Caco-2 (cell line): ENCODE results near the gene FOXJ1. TPM values are rescaled to one million over a fixed set of nuclear protein-coding genes. Genes with fewer than 3 reads are reported as not detected.

Source experiments
- BruUV-seq: library from RNA; stranded (reverse); fragments of 400-500 nt; replicated peaks from 2 replicates; lab custom pipeline; 2021; lab: Mats Ljungman, UMichigan
- CTCF ChIA-PET: fragments of 300-600 bp; sonication (Branson Sonifier 250); formaldehyde crosslinking; loops from one replicate; lab custom pipeline; 2022; ENCODE audit warnings: antibody characterized with exemption; lab: Charles Lee
- POLR2A ChIA-PET: fragments of 300-600 bp; sonication (Branson Sonifier 250); formaldehyde crosslinking; loops from one replicate; lab custom pipeline; 2022; ENCODE audit warnings: antibody characterized with exemption; lab: Charles Lee
- DNase-seq, 2 experiments: peaks; one replicate each; pipeline versions ENCODE4 v3.0.0 to v3.0.0-alpha.2; 2020 to 2022
- H3K27me3 ChIP-seq: replicated peaks from 2 replicates; pipeline ENCODE4 v1.6.0; 2011; ENCODE audit warnings: low read length; ENCODE audit not compliant: control insufficient read depth, insufficient read depth
- H3K36me3 ChIP-seq: 2 replicates; pipeline ENCODE4 v1.5.1; 2011; ENCODE audit warnings: low read length; ENCODE audit not compliant: control insufficient read depth, insufficient read depth
- H3K4me1 ChIP-seq: fragments of 250-450 bp; sonication (Bioruptor Pico); 2 replicates; pipeline ENCODE4 v1.5.1; 2020; ENCODE audit warnings: mild to moderate bottlenecking
- H3K4me3 ChIP-seq: 2 replicates; pipeline ENCODE4 v1.5.1; 2011; ENCODE audit warnings: low read depth, mild to moderate bottlenecking, control low read depth, low read length
- H3K9me3 ChIP-seq: fragments of 250-450 bp; sonication (Bioruptor Pico); 2 replicates; pipeline ENCODE4 v1.5.1; 2020; ENCODE audit warnings: mild to moderate bottlenecking, moderate library complexity
- H3K27ac Mint-ChIP-seq: one replicate; pipeline ENCODE4 v1.8.0; 2022; ENCODE audit warnings: mixed read lengths; ENCODE audit not compliant: unreplicated experiment
- H3K27me3 Mint-ChIP-seq: one replicate; pipeline ENCODE4 v1.8.0; 2022; ENCODE audit warnings: mixed read lengths; ENCODE audit not compliant: insufficient read depth, unreplicated experiment
- H3K36me3 Mint-ChIP-seq: one replicate; pipeline ENCODE4 v1.8.0; 2022; ENCODE audit warnings: mild to moderate bottlenecking, mixed read lengths; ENCODE audit not compliant: insufficient read depth, unreplicated experiment
- H3K4me1 Mint-ChIP-seq: one replicate; pipeline ENCODE4 v1.8.0; 2022; ENCODE audit warnings: low read depth, mixed read lengths; ENCODE audit not compliant: unreplicated experiment
- H3K4me3 Mint-ChIP-seq: one replicate; pipeline ENCODE4 v1.8.0; 2022; ENCODE audit warnings: mild to moderate bottlenecking, moderate library complexity, mixed read lengths; ENCODE audit not compliant: unreplicated experiment
- H3K9me3 Mint-ChIP-seq: one replicate; pipeline ENCODE4 v1.8.0; 2022; ENCODE audit warnings: mixed read lengths; ENCODE audit not compliant: unreplicated experiment
- CTCF ChIP-seq, 2 experiments: fragments of 200-600 bp in 1 of 2; IDR thresholded peaks; 1 replicate in 1 of 2; 2 replicates in 1 of 2; pipeline versions ENCODE4 v1.5.1 to v1.8.0; 2011 to 2022; ENCODE audit warnings: antibody characterized with exemption in 1 of 2, control low read depth in 1 of 2, inconsistent platforms in 1 of 2, low read depth in 1 of 2, low read length in 1 of 2, mild to moderate bottlenecking in 1 of 2, moderate library complexity in 1 of 2; ENCODE audit not compliant: insufficient read depth in 1 of 2, severe bottlenecking in 1 of 2, unreplicated experiment in 1 of 2
- intact Hi-C: fragments of 100-400 bp; cut with micrococcal nuclease; formaldehyde crosslinking; loops from one replicate; pipeline ENCODE4 v1.10.0; 2022; ENCODE audit not compliant: unreplicated experiment
- total RNA-seq: library from RNA; stranded (reverse); gene quantifications from 2 replicates; pipeline ENCODE4 v1.2.3, GENCODE V29; 2022

FOXJ1 gene
- total RNA-seq, 1 experiment from 2014 or later, result 10.7 TPM

DNA sequence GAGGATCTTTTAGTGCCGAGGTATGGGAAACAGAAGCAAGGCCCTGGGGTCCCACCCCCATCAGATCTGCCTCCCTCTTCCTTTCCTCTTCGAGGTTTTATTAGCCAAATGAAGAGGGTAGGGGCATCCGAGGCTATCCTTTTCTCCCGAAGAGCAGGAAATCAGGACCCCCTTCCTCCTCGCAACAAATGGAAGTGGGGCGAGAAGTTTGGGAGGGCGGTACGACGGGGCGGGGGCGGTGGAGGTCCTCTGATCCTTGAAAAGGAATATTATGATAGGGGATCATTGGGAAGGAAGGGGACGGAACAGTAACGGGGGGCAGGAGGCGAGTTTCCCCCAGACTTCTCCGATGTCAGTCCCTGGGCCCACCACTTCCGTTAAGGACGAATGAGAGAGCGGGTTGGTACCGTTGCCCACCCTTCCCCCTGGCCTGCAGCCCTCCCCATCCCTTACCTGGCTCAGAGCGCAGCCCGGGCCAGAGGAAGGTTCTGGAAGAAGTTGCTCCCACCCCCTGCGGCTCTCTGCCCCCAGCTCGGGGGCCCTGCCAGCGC is 309 bp downstream of the FOXJ1 start:
- DNase-seq, result no peak
- H3K4me3 ChIP-seq, result peak overlapping the region; percentile 70
- POLR2A ChIA-PET, result interaction anchor here (0.6 to 4.3 kb wide), 3 partner anchors 8 to 174 kb away, joined by 3 to 31 read pairs (median 6); no protein-coding TSS in a partner anchor
- H3K4me1 ChIP-seq, result peaks cover 66% of the 10 kb centered on the region
- H3K9me3 ChIP-seq, result no peaks in the 10 kb centered on the region
- Mint-ChIP-seq H3K36me3 (peaks cover 33% of the 10 kb centered on the region), H3K4me1 (peaks cover 46% of the 10 kb centered on the region), H3K4me3 (peak overlapping the region; percentile 82), H3K27me3 (no peaks in the 10 kb centered on the region), H3K27ac (peak overlapping the region; percentile 63), H3K9me3 (no peaks in the 10 kb centered on the region)
- intact Hi-C loops, result loop anchor here (1.0 kb wide), 1 partner anchor 8 kb away; no protein-coding TSS in a partner anchor
- no peak for TF ChIP-seq CTCF (IDR thresholded peaks at IDR 0.05; ENCODE audit: insufficient read depth in 1 of 2, low read depth in 1 of 2, low read length in 1 of 2, severe bottlenecking in 1 of 2, unreplicated experiment in 1 of 2)
- H3K27me3 ChIP-seq, result no peaks in the 10 kb centered on the region
- no peaks in the 10 kb centered on the region; the same call in 1 of the 2 replicates for H3K36me3 ChIP-seq
- CTCF ChIA-PET, result interaction anchor here (0.6 to 6.2 kb wide), 4 partner anchors 8 to 531 kb away, joined by 3 to 57 read pairs (median 4); no protein-coding TSS in a partner anchor
- BruUV-seq, result TSS peak; percentile 16

DNA sequence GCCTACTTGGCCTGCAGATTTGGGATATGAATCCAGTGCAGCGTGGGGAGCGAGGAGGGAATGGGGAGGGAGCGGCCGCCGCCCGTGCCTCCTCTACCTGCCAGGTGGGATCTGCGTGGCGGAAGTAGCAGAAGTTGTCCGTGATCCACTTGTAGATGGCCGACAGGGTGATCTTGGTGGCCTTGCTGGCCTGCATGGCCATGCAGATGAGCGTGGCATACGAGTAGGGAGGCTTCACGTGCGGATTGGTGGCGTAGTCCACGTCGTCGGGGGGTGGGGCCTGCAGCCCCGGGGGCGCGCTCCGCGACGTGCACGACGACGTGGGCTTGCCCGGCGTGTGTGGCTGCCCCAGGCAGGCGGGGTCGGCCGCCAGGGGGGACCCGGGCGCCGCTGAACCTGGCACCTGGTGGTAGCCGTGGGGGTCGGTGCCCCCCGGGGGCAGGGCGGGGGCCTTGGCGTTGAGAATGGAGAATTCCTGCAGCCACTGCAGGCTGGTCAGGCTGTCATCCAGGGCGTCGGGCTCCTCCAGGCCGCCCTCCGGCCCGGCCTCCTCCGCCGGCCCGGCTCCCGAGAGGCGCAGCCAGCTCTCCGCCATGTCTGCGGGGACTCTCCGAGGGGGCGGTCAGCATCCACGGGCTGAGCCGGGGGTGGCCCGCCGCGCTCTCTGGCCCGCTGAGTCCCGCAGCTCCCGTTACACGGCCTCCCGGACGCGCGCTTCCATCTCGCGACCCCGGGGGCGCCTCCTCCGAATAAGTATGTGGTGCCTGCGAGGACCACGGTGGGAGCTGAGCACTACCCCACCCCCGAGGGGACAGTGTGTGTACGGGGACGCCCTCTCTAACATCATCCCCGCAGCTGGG is 1.0 kb downstream of the FOXJ1 start:
- CTCF ChIA-PET, result no interaction called here
- BruUV-seq, result no TSS peak
- peaks cover 52% of the 10 kb centered on the region for H3K4me1 Mint-ChIP-seq
- peaks cover 29% of the 10 kb centered on the region for H3K36me3 Mint-ChIP-seq
- H3K4me3 Mint-ChIP-seq, result peak overlapping the region; percentile 61
- Histone ChIP-seq H3K4me1 (peaks cover 72% of the 10 kb centered on the region), H3K9me3 (no peaks in the 10 kb centered on the region), H3K4me3 (no peak overlapping the region), H3K36me3 (no peaks in the 10 kb centered on the region; the same call in 1 of the 2 replicates), H3K27me3 (no peaks in the 10 kb centered on the region)
- TF ChIP-seq CTCF (IDR thresholded peaks at IDR 0.05; ENCODE audit: insufficient read depth in 1 of 2, low read depth in 1 of 2, low read length in 1 of 2, severe bottlenecking in 1 of 2, unreplicated experiment in 1 of 2), result no peak
- H3K9me3 Mint-ChIP-seq, result no peaks in the 10 kb centered on the region
- POLR2A ChIA-PET, result no interaction called here
- H3K27ac Mint-ChIP-seq, result peak overlapping the region; percentile 88
- no peak for DNase-seq
- intact Hi-C loops, result no loop called here
- no peaks in the 10 kb centered on the region for H3K27me3 Mint-ChIP-seq
